HG03097 (cell line): Measurements from ENCODE around the gene DCHS2.
"Not testable (repeated sequence)": the region's sequence is repeated elsewhere in the genome, so short reads cannot be mapped to it uniquely, and the experiment has no call there.

Experiments
- ATAC-seq: cut with Tn5 transposase; IDR thresholded peaks from one replicate; pipeline ENCODE4 v1.9.1; 2021; ENCODE audit not compliant: unreplicated experiment, low FRiP score

DCHS2 gene

DNA sequence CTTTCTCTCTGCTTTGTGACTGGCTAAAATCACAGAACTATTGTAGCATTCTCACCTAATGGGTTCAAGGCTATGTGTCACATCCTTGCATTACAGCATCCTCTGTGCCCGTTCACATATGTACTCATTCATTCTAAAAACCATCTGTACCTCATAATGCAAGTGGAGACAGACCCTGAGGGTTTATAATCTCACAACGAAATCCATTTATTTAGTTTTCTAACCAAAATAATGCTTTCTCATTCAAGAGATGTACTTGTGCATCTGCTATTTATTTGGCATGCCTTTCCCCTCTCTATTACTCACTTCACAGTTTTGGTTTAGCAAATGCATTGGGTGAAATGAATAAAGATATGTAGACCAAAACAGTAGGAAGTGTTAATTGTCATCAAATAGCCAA lies 261.5 kb downstream of the DCHS2 start:
- ATAC-seq: no peak

DNA sequence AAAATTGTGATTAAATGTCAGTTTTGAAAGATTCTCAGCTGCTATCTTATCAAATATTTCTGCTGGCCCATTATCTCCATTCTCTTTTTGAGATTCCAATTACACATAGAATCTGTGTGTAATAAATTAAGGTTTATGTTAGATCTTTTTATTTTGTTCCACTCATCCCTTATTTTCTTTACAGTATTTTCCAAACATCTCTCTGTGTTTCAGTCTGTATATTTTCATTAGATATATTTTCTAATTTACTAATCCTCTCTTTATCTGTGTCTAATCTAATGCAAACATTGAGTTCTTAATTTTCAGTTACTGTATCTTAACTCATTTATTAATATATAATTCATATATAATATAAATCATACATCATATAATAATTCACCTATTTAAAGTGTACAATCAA lies 268.7 kb downstream of the DCHS2 start:
- no peak for ATAC-seq

GRCh38 chr4:154218051-154218450 lies 273.5 kb downstream of the DCHS2 start:
- ATAC-seq: no peak

GRCh38 chr4:154217384-154217783 lies 274.2 kb downstream of the DCHS2 start:
- not testable (repeated sequence) for ATAC-seq

DNA sequence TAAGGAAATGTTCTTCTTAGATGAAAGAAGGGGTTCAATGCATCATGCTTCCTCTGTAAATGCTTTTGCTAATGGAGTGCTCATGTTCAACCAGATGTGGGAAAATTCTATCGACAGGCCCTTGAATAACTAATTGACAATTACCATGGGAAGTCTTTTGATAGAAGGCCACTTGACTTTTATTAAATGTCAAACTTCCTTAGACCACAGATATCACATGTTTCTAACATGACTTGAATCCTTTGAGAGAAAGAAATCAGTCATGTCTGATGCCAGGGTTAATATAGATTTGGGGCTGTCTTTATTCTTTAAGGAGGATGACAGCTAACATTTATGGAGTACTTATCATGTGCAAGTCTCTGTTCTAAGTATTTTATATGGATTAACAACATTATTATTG lies 280.1 kb downstream of the DCHS2 start:
- no peak for ATAC-seq

DNA sequence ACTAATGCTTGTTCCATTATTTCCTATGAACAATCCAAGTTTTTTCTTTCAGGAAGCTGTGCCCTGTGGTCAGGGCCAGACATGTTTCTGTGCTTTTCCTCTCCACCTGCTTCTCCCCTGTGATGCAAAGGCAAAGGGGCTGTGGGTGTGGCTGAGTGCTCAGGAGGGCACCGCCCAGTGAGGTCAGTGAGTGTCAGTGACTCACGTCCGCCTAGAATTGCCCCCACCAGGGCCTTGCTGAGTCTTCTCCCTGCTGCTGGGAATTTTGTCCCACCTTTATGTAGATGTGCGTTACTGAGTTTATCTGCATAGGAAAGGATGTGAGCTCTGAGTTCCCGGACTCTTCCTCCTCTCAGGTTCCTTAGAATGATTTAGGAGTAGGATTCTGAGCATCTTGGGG lies 283.2 kb downstream of the DCHS2 start:
- ATAC-seq: no peak

GRCh38 chr4:154205471-154205870 lies 286.1 kb downstream of the DCHS2 start:
- ATAC-seq: no peak

DNA sequence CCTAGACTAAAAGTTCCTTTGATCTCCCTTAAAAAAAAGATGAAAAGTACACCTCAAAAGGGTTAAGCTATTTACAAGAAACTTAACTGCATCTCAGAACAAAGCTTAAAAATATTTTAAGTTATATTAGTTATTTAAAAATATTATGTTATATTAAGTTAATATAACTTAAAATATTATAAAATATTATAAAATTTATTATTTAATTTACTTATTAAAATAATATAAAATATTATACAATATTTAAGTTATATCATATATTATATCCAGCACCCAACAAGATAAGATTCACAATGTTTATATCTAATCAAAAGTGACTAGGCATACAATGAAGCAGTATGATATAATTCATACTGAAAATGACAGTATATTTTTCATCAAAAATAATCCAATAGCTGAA lies 296.9 kb downstream of the DCHS2 start:
- ATAC-seq: no peak

DNA sequence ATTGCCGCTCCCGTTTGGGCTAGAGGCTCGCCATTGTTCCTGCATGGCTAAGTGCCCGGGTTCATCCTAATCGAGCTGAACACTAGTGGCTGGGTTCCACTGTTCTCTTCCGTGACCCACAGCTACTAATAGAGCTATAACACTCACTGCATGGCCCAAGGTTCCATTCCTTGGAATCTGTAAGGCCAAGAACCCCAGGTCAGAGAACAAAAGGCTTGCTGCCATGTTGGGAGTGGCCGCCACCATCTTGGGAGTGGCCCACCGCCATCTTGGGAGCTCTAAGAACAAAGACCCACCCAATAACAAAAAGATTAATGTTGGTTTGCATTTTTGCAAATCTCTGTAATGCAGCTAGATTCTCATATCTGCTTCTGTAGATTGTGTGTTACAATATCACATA lies 299.0 kb downstream of the DCHS2 start:
- ATAC-seq: no peak

GRCh38 chr4:154189346-154189745 lies 302.3 kb downstream of the DCHS2 start:
- ATAC-seq: no peak

- no peak for ATAC-seq
Observed at GRCh38 chr4:154186888-154187287, 304.7 kb downstream of the DCHS2 start.

- ATAC-seq: no peak
Observed at GRCh38 chr4:154186035-154186434, 305.6 kb downstream of the DCHS2 start.

- no peak for ATAC-seq
Observed at GRCh38 chr4:154184238-154184637, 307.4 kb downstream of the DCHS2 start.

DNA sequence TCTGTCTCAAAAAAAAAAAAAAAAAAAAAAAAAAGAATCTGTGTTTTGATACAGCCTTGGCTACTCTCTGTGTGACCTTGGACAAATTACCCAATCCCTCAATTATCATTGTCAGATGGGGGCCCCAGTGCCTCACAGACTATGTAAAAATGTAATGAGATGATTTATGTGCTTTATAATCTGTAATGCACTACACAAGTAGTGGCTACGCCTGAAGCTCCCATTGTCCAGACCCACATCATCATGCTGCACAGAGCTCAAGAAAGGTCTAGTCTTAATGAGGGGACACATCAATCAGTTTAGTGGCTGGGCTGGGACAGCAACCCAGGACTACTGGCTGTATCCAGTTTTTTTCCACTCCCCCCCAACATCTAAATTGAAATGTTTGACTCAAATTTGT lies 308.3 kb downstream of the DCHS2 start:
- ATAC-seq: no peak
